PFSK-1 (cell line): ENCODE results near the gene MRPS2.

ENCODE experiments used
- POLR2AphosphoS5 ChIP-seq: IDR thresholded peaks from 2 replicates; pipeline ENCODE4 v1.6.1; 2012; ENCODE audit warnings: low read depth, mild to moderate bottlenecking, control low read depth, low read length, moderate library complexity
- SIN3A ChIP-seq: IDR thresholded peaks from 2 replicates; pipeline ENCODE4 v1.6.1; 2012; ENCODE audit warnings: mild to moderate bottlenecking, low read length, moderate library complexity, borderline replicate concordance; ENCODE audit not compliant: insufficient read depth
- TAF1 ChIP-seq: IDR thresholded peaks from 2 replicates; pipeline ENCODE4 v1.6.1; 2012; ENCODE audit warnings: low read length, control low read depth, borderline replicate concordance; ENCODE audit not compliant: insufficient read depth
- TF ChIP-seq, protein P1 (sequence below), 2 experiments: IDR thresholded peaks; 2 replicates each; pipeline versions ENCODE4 v1.6.1 to v1.8.0; 2011 to 2012; ENCODE audit warnings: low read depth in 2 of 2, low read length in 2 of 2, control low read depth in 1 of 2, inconsistent platforms in 1 of 2, mild to moderate bottlenecking in 1 of 2, moderate library complexity in 1 of 2; ENCODE audit not compliant: insufficient read depth in 1 of 2

DNA sequence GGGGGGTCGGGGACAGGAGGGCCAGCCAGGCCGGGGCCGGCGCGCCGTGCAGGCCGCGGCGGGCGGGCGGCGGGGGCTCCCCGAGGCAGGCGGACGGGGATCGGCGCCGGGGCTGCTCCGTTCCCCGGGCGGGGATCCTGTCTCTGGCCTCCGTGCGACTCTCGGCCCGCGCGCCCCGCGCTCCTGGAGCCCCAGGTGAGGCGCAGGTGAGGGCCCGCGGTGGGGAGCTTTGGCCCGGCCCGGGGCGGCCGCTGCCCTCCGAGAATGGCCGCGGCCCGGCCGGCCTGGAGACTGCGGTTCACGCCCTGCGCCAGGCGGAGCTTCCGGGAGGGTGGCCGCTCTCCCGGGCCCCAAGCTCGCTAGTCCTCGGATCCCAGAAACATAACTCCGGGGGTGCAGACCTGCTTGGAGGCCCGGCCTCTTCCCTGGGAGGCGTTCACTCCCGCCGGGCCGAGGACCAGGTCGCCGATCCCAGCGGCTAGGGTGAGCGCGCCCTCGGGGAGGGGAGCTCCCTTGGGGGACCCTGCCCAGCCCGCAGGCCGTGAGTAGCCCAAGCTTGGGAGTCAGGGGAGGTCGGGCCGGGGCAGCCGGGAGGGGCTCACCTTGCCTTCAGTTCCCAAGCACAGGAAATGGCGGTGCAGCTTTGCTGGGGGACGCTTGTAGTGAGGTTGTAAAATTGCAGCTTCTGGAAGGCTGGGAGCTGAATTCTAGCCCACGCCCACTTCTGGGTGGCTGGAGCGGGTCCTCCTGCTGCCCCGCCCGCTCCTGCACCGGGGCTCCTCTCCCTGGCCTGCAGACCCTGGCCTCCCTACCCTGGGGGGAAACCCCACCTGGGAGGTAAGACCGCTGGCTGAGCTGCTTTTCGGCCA, 20.2 kb upstream of the MRPS2 start:
- TF ChIP-seq POLR2AphosphoS5, result no peak
- TF ChIP-seq TAF1, result no peak
- TF ChIP-seq, protein P1, sequence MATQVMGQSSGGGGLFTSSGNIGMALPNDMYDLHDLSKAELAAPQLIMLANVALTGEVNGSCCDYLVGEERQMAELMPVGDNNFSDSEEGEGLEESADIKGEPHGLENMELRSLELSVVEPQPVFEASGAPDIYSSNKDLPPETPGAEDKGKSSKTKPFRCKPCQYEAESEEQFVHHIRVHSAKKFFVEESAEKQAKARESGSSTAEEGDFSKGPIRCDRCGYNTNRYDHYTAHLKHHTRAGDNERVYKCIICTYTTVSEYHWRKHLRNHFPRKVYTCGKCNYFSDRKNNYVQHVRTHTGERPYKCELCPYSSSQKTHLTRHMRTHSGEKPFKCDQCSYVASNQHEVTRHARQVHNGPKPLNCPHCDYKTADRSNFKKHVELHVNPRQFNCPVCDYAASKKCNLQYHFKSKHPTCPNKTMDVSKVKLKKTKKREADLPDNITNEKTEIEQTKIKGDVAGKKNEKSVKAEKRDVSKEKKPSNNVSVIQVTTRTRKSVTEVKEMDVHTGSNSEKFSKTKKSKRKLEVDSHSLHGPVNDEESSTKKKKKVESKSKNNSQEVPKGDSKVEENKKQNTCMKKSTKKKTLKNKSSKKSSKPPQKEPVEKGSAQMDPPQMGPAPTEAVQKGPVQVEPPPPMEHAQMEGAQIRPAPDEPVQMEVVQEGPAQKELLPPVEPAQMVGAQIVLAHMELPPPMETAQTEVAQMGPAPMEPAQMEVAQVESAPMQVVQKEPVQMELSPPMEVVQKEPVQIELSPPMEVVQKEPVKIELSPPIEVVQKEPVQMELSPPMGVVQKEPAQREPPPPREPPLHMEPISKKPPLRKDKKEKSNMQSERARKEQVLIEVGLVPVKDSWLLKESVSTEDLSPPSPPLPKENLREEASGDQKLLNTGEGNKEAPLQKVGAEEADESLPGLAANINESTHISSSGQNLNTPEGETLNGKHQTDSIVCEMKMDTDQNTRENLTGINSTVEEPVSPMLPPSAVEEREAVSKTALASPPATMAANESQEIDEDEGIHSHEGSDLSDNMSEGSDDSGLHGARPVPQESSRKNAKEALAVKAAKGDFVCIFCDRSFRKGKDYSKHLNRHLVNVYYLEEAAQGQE (IDR thresholded peaks at IDR 0.05; ENCODE audit: insufficient read depth in 1 of 2, low read depth in 2 of 2, low read length in 2 of 2), result no peak
- TF ChIP-seq SIN3A, result no peak
